ENCODE results near the gene ENGASE.

The ENGASE gene

DNA sequence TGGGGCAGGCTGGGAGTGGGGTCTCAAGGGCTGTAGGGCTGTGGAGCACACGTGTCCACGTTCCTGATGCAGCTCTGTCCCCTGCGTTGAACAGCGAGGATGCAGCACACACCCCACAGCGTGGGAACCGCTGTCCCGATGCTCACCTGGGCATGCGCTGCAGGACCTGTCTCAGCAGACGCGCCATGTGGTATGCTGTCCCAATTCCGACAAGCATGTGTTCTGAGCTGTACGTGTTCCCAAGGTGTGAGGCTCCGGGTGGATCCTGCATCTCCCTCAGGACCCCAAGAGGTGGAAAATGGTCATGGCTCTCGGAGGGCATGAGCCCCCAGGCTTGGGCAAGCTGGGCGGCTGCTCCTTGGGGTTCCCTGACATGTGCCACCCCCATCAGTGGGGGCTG is 34.2 kb downstream of the ENGASE start:
- TF ChIP-seq CTCF (IDR thresholded peaks at IDR 0.05): no peak
- no peak overlapping the region for H3K27ac ChIP-seq
- DNase-seq (ENCODE audit: low spot score): no peak
- no peak overlapping the region for H3K4me3 ChIP-seq

GRCh38 chr17:79109584-79109983 is 35.0 kb downstream of the ENGASE start:
- Histone ChIP-seq H3K27ac (no peak overlapping the region), H3K4me3 (no peak overlapping the region)
- no peak for DNase-seq (ENCODE audit: low spot score)
- TF ChIP-seq CTCF (IDR thresholded peaks at IDR 0.05): no peak

GRCh38 chr17:79111097-79111496 is 36.5 kb downstream of the ENGASE start:
- TF ChIP-seq CTCF (IDR thresholded peaks at IDR 0.05): no peak
- Histone ChIP-seq H3K27ac (no peak overlapping the region), H3K4me3 (no peak overlapping the region)
- no peak for DNase-seq (ENCODE audit: low spot score)

- Histone ChIP-seq H3K4me3 (no peak overlapping the region), H3K27ac (no peak overlapping the region)
- no peak for DNase-seq (ENCODE audit: low spot score)
- no peak for TF ChIP-seq CTCF (IDR thresholded peaks at IDR 0.05)
These were observed 37.8 kb downstream of the ENGASE start for GRCh38 chr17:79112471-79112870.

DNA sequence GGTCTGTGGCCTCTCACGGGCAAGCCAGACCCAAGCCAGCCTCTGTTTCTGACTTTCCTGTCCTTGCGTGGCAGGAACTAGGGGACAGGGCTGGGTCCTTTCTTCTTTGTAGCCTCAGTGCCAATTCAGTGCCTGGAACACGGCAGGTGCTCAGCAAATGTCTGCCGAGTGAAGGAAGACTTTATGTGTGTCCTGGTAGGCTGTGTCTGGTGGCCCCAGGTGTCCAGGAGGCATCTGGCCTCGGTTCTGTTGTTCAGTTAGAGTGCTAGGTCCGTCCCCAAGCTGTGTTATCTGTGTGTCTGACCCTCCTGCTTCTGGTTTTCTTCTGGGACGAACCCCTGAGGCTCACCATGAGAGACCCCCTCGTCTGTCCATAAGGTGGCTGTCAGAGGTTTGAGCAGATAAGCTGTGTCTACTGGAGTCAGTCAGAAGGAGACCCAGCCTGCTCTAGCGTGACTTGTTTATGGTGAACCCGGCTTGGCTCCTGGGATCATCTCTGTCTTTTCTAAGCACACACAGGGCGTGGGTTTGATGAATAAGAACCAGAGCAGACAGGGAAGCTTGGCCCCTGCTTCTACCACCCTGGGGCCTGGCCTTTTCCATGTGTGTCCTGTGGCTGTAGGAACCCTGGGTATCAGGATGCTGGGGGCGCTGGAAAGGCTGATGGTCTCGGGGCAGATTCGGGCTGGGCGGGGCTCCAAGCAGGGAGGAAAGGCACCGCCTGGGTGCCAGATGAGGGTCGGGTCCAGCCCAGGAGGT is 39.3 kb downstream of the ENGASE start:
- TF ChIP-seq CTCF (IDR thresholded peaks at IDR 0.05): no peak
- no peak overlapping the region for H3K27ac ChIP-seq
- no peak for DNase-seq (ENCODE audit: low spot score)
- H3K4me3 ChIP-seq: peak overlapping the region; percentile 13

DNA sequence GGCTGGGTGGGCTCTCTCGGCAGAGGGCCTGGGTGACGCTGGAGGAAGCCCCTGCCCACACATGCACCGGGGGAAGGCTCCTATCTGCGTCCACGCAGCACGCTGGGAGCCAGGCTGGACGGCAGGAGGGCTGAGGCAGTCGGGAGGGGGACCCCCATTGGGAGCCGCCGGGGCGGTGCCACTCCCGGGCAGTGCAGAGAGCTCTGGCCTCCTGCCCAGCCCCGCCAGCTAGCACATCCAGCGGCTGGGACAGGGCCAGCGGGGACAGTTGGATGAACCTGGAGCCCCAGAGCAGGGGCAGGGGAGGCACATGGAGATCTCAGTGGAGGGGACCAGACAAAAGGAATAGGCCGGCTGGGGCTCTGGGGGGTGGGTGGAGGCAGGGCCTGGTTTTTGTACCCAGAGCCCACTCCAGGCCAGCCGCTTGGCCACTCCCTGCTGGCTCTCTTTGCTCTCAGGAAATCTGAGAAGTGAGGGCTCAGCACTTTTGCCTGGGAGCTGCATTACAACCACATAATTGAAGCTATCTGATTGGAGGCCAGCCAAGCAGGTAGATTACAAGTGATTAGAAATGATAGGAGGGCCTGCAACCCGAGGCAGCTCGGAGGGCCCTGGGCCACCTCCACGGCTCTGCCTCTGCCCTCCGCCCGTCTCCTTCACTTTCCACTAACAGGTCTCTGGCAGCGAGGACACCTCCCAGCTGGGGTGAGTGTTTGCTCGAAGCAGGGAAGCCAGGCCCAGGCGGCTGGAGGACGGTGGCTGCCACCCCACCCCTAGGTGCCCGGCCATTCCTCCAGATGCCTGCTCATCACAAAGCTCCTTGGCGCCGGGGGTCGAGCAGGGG is 40.1 kb downstream of the ENGASE start:
- no peak for DNase-seq (ENCODE audit: low spot score)
- no peak for TF ChIP-seq CTCF (IDR thresholded peaks at IDR 0.05)
- peak overlapping the region; percentile 13 for H3K4me3 ChIP-seq
- H3K27ac ChIP-seq: no peak overlapping the region

All from coronary artery (tissue), 2 donors.